Upper lobe of right lung (tissue), 1 donor: ENCODE data around the gene KRTAP12-1. TPM values are rescaled to one million over a fixed set of nuclear protein-coding genes. Genes with fewer than 3 reads are reported as not detected.
A peak's percentile ranks its signal among the peaks of the same experiment; 100 is the strongest.
"Not testable (repeated sequence)": the region's sequence is repeated elsewhere in the genome, so short reads cannot be mapped to it uniquely, and the experiment has no call there.

ENCODE experiments used
- ATAC-seq: fragments of 200-7000 bp; cut with Tn5 transposase; one replicate; pipeline ENCODE4 v1.9.1; 2020; ENCODE audit warnings: mild to moderate bottlenecking, moderate library complexity
- DNase-seq: peaks from one replicate; pipeline ENCODE4 v3.0.0-alpha.2; 2020
- H3K27ac ChIP-seq: fragments of 200-600 bp; one replicate; pipeline ENCODE4 v1.8.0; 2022
- H3K27me3 ChIP-seq: fragments of 200-600 bp; one replicate; pipeline ENCODE4 v1.8.0; 2022; ENCODE audit warnings: mild to moderate bottlenecking
- H3K36me3 ChIP-seq: fragments of 200-600 bp; one replicate; pipeline ENCODE4 v1.8.0; 2022
- H3K4me1 ChIP-seq: fragments of 200-600 bp; one replicate; pipeline ENCODE4 v1.8.0; 2022
- H3K4me3 ChIP-seq: fragments of 200-600 bp; one replicate; pipeline ENCODE4 v1.8.0; 2022; ENCODE audit warnings: mild to moderate bottlenecking
- H3K9me3 ChIP-seq: fragments of 200-600 bp; one replicate; pipeline ENCODE4 v1.8.0; 2022
- intact Hi-C: fragments of 100-400 bp; cut with DNase I; formaldehyde crosslinking; loops from one replicate; pipeline ENCODE4 v1.11.0; 2022
- total RNA-seq: library from RNA; stranded (reverse); fragmentation: NEBNext Ultra II Directional; extraction: Animal tissue kit (Norgen Biotek cat#: 25700); gene quantifications from one replicate; pipeline ENCODE4 v1.2.1, GENCODE V29; 2021
- TF ChIP-seq, protein P1 (sequence below): fragments of 200-600 bp; IDR thresholded peaks from one replicate; pipeline ENCODE4 v1.8.0; 2022; ENCODE audit warnings: antibody characterized with exemption
- donor health status: DM: no; HTN: yes; CAD: no; lungs with severe emphysema.

KRTAP12-1 gene
- total RNA-seq, 1 donor from 2014 or later: not detected

GRCh38 chr21:44686000-44686781, 4.2 kb upstream of the KRTAP12-1 start:
- TF ChIP-seq, protein P1, sequence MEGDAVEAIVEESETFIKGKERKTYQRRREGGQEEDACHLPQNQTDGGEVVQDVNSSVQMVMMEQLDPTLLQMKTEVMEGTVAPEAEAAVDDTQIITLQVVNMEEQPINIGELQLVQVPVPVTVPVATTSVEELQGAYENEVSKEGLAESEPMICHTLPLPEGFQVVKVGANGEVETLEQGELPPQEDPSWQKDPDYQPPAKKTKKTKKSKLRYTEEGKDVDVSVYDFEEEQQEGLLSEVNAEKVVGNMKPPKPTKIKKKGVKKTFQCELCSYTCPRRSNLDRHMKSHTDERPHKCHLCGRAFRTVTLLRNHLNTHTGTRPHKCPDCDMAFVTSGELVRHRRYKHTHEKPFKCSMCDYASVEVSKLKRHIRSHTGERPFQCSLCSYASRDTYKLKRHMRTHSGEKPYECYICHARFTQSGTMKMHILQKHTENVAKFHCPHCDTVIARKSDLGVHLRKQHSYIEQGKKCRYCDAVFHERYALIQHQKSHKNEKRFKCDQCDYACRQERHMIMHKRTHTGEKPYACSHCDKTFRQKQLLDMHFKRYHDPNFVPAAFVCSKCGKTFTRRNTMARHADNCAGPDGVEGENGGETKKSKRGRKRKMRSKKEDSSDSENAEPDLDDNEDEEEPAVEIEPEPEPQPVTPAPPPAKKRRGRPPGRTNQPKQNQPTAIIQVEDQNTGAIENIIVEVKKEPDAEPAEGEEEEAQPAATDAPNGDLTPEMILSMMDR: no peak
- H3K36me3 ChIP-seq: no peaks in the 10 kb centered on the region
- no peaks in the 10 kb centered on the region for H3K9me3 ChIP-seq
- intact Hi-C loops: no loop called here
- no peak overlapping the region for H3K4me3 ChIP-seq
- ATAC-seq (no peak), DNase-seq (peak; percentile 53)
- H3K27ac ChIP-seq: no peak overlapping the region
- no peaks in the 10 kb centered on the region for H3K4me1 ChIP-seq
- no peaks in the 10 kb centered on the region for H3K27me3 ChIP-seq

GRCh38 chr21:44685050-44685449, 3.1 kb upstream of the KRTAP12-1 start:
- H3K4me1 ChIP-seq, H3K27me3 ChIP-seq, ATAC-seq, H3K9me3 ChIP-seq, H3K27ac ChIP-seq, H3K4me3 ChIP-seq, intact Hi-C loops, H3K36me3 ChIP-seq: not testable (repeated sequence)
- DNase-seq: peak; percentile 56

DNA sequence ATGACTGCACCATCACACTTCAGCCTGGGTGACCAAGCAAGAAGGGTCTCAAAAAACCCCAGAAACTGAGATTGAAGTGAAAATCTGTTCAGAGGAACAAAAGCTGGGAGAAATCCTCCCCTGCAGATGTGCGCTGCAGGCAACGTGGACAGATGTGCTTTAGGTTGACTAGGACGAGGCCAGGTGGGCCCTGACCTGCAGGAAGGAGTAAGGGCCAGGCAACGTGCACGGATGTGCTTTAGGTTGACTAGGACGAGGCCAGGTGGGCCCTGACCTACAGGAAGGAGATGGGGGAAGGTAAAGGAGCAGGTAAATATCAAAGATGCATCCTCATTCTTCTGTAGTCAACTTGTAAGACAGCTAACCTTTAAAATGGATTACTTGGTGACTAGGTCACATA, 2.5 kb upstream of the KRTAP12-1 start:
- TF ChIP-seq, protein P1: no peak
- no peak for ATAC-seq
- H3K27ac ChIP-seq: no peak overlapping the region
- intact Hi-C loops: no loop called here
- DNase-seq: no peak
- H3K36me3 ChIP-seq: no peaks in the 10 kb centered on the region
- no peak overlapping the region for H3K4me3 ChIP-seq
- no peaks in the 10 kb centered on the region for H3K4me1 ChIP-seq
- no peaks in the 10 kb centered on the region for H3K9me3 ChIP-seq
- H3K27me3 ChIP-seq: peaks cover 5% of the 10 kb centered on the region

- TF ChIP-seq, protein P1: no peak
- ATAC-seq: no peak
- Histone ChIP-seq H3K27me3 (peaks cover 5% of the 10 kb centered on the region), H3K27ac (no peak overlapping the region), H3K4me3 (no peak overlapping the region), H3K9me3 (no peaks in the 10 kb centered on the region), H3K36me3 (no peaks in the 10 kb centered on the region), H3K4me1 (no peaks in the 10 kb centered on the region)
- no peak for DNase-seq
- intact Hi-C loops: no loop called here
Observed at GRCh38 chr21:44684077-44684476, 2.1 kb upstream of the KRTAP12-1 start.

DNA sequence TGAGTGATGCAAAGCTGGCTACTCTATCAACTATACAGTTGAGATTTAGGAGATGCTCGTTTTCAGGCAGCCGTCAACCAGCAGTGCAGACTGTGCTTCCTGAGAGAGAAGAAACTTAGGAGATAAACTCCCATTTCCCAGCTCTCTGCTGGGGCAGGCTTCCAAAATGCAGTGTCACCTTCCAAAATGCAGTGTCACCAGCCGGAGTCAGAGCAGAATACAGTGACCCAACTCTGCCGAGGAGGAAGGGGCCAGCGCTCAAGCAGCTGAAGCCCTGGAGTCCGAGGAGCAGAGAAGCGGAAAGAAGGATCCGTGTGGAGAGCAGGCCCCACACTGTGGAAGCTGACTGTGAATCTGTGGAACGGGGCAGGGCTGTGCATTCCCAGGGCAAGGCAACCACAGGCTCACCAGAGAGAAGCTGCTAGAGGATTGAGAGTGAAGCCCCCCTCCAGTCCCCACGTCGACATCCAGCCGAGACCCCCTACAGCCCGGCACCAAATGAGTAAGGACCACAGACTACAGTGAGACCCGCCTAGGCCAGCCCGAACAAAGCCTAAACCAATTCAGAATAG, 703 bp upstream of the KRTAP12-1 start:
- H3K27me3 ChIP-seq: peaks cover 5% of the 10 kb centered on the region
- intact Hi-C loops: no loop called here
- TF ChIP-seq, protein P1: no peak
- no peaks in the 10 kb centered on the region for H3K4me1 ChIP-seq
- ATAC-seq: no peak
- DNase-seq: no peak
- no peak overlapping the region for H3K4me3 ChIP-seq
- no peaks in the 10 kb centered on the region for H3K9me3 ChIP-seq
- no peaks in the 10 kb centered on the region for H3K36me3 ChIP-seq
- no peak overlapping the region for H3K27ac ChIP-seq

DNA sequence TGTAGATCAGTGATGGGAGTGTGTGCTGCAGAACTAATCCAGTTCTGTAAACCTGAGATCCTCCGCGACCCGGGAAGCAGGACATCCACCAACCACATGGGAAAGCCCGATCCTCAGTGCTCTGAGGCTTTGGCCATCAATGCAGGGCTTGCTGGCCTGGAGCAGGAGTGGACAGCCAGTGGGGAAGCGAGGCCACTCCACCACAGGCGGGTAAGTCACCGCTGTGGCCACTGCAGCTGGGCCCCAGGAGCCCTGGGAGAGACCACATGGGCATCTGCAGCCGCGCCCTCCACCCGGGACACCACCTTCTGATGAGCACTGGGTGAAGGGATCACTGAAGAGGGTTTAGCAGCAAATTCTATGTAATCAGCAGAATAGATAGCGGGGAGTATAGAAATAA, 811 bp downstream of the KRTAP12-1 start:
- no peak overlapping the region for H3K4me3 ChIP-seq
- ATAC-seq (no peak), DNase-seq (no peak)
- no peak overlapping the region for H3K27ac ChIP-seq
- H3K4me1 ChIP-seq: no peaks in the 10 kb centered on the region
- peaks cover 5% of the 10 kb centered on the region for H3K27me3 ChIP-seq
- intact Hi-C loops: no loop called here
- TF ChIP-seq, protein P1: no peak
- no peaks in the 10 kb centered on the region for H3K36me3 ChIP-seq
- no peaks in the 10 kb centered on the region for H3K9me3 ChIP-seq
